GM19193 (cell line): ENCODE data around the gene DAG1.

Source experiments
- POLR2A ChIP-seq: IDR thresholded peaks from 4 replicates; pipeline ENCODE4 v1.6.1; 2011; ENCODE audit not compliant: insufficient read depth, insufficient read length; ENCODE audit errors: extremely low read depth

The DAG1 gene

GRCh38 chr3:49497606-49498005 is 27.5 kb downstream of the DAG1 start:
- TF ChIP-seq POLR2A: no peak

DNA sequence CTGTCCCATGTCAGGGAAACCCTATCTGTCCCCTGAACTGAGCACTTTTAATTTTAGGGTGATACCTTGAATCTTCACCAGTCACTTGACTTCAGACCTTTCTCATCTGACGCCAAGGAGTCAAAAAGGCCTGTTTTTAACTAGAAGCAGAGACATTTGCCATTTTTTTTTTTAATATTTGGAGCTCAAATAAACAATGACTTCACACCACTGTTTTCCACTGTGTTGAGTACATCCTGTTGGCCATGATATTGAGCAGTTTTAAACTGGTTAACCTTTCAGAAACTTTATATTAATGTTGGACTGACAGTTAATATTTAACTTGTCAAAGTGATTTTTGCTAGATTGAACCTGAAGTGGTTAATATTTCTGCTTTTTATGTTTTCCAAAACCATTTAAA is 28.2 kb downstream of the DAG1 start:
- TF ChIP-seq POLR2A: no peak

DNA sequence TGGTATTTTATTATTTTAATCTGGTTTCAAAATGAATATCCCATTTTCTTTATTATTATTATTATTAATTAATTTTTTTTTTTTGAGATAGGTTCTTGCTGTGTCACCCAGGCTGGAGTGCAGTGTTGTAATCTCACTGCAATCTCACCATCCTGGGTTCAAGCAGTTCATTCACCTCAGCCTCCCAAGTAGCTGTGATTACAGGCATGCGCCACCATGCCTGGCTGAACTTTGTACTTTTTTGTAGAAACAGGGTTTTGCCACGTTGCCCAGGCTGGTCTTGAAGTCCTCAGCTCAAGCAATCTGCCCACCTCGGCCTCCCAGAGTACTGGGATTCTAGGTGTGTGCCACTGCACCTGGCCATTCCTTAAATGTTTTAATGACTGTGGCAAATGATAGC is 28.6 kb downstream of the DAG1 start:
- TF ChIP-seq POLR2A: no peak

DNA sequence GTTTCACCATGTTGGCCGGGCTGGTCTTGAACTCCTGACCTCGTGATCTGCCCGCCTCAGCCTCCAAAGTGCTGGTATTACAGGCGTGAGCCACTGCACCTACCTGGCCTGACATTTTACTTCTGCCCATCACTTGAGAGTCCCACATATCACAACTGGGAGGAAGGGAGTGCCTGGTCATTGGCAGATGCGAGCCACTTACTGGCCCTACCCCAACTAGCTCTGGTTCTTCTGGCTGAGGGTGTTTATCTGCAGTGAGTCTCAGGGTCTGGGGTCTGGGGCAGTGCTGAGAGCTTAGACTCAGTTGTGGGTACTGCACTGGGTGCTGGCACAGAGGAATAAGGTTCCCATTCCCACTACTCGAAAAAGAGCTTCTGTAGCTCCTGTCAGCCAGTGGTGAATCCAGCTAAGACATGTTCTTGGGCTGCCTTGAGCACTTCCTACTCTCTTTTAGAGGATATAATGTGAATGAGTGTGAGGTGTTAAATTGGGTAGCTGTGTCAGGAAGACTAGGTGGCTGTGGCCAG is 30.2 kb downstream of the DAG1 start:
- TF ChIP-seq POLR2A: no peak

- no peak for TF ChIP-seq POLR2A
Measured at GRCh38 chr3:49500732-49501609, 30.9 kb downstream of the DAG1 start.

DNA sequence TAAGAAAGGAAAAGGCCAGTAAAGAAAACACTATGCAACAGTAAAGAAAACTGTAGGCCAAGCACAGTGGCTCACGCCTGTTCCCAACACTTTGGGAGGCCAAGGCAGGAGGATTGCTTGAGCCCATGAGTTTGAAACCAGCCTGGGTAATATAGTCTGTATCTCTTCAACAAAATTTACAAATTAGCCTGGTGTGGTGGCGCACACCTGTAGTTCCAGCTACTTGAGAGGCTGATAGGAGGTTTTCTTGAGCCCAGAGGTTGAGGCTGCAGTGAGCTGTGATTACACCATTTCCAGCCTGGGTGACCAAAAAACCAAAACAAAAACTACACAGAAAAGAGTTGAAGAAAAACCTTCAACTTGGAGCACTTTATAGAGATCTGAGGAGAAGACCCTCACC is 31.8 kb downstream of the DAG1 start:
- TF ChIP-seq POLR2A: no peak

- TF ChIP-seq POLR2A: no peak
Measured at GRCh38 chr3:49506906-49507305, 36.8 kb downstream of the DAG1 start.

GRCh38 chr3:49509028-49509561 is 39.0 kb downstream of the DAG1 start:
- TF ChIP-seq POLR2A: no peak

DNA sequence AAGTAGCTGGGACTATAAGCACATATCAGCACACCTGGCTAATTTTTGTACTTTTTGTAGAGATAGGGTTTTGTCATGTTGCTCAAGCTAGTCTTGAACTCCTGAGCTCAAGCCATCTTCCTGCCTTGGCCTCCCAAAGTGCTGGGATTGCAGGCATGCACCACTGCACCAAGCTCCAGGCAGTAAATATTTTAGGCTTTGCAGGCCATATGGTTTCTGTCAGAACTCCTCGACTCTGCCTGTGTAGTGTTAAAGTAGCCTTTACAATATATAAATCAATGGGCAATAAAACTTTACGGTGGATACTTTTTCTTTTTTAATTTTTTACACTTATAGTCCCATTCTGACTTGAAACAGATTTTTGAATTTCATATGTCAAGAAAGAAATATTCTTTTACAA is 41.6 kb downstream of the DAG1 start:
- TF ChIP-seq POLR2A: no peak

GRCh38 chr3:49512781-49513355 is 42.8 kb downstream of the DAG1 start:
- no peak for TF ChIP-seq POLR2A

- TF ChIP-seq POLR2A: no peak
Measured at GRCh38 chr3:49513494-49514124, 43.5 kb downstream of the DAG1 start.

- TF ChIP-seq POLR2A: no peak
Measured at GRCh38 chr3:49518016-49518415, 47.9 kb downstream of the DAG1 start.

GRCh38 chr3:49518441-49518840 is 48.4 kb downstream of the DAG1 start:
- TF ChIP-seq POLR2A: no peak

DNA sequence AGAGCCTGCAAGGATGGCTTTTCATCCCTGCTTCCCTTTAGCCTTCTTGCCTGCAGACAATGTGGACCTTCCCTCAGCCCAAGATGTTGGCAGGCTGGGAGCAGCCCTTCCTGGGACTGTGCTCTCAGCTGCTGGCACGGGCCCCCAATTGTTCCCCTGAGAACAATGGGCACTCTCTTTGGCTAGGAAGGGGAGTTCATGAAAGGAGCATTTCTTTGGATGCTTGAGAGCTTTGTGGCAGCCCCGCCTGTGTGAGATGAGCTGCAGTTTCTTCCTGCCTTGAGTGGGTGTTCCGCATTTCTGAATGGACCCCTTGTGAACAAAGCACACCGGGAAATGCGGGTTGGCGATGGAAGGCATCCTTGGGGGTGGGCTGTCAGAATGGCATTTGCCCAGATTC is 49.2 kb downstream of the DAG1 start:
- no peak for TF ChIP-seq POLR2A

DNA sequence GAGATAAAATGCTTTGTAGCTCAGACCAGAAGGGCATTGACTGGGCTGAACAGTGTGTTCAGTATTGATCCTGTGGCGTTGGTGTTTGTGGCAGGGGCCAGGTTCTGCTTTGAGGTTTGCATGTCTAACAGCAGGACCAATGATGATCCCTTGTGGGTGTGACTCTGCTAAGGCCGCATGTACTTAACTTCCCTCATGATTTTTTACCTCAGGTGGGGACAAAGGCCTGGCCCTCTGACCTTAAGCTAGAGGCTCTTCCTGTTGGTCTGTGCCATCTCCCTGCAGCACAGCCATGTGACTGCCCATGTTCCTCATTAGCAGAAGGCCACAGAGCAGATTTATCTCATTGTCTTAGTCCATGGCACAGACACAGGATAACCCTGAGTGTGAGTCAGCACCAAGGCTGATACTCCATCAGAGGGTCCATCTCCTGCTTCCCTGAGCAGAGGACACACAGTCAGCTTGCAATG is 49.9 kb downstream of the DAG1 start:
- TF ChIP-seq POLR2A: no peak

DNA sequence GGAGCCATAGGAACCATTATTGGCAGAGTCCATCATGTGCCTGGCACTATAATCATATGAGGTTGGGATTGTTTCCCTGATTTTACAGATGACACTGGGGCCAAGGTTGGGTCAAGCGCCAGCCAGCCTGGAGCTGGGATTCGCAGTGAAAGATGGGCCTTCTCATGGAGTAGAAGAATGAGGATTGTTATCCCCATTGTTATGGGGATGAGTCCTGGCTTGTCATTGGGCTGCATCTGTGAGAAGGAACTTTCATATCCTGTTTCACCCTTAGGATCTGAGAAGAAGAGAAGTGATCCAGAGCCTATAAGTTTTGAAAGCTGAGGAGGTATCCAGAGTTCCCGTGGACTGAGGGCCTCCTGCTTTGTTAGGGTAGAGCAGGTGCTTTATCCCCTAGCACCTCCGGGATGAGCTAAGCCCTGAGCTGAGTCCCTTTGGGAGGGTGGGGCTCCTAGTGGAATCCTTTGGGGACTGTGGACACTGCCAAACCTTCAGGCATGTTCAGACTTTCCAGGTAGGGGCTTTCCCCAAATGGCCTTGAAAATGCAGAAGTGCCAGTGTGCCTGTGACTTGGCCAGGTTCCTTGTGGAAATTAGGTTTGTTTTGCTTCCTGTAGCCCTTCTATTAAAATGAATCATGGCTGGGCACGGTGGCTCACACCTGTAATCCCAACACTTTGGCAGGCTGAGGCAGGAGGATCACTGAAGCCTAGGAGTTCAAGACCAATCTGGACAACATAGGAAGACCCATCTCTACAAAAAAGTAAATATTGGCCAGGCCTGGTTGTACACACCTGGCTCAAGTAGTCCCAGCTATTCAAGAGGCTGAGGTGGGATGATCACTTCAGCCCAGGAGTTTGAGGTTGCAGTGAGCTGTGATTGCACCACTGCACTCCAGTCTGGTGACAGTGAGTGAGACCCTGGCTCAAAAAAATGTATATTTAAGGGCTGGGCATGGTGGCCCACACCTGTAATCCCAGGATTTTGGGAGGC is 54.0 kb downstream of the DAG1 start:
- TF ChIP-seq POLR2A: no peak
